ENCODE results near the gene CNTF. TPM values are rescaled to one million over a fixed set of nuclear protein-coding genes. Genes with fewer than 3 reads are reported as not detected.
A peak's percentile ranks its signal among the peaks of the same experiment; 100 is the strongest.

CNTF gene
- total and polyA plus RNA-seq, 2 of the 4 experiments (the other 2 are of a cell fraction), result 1.2 to 2.3 TPM

- Histone ChIP-seq H4K91ac (ENCODE audit: insufficient read depth, low read depth, low read length) (peak overlapping the region; percentile 94), H3K9me1 (ENCODE audit: insufficient read depth, low read length) (peaks cover 5% of the 10 kb centered on the region; the same call in 1 of the 2 replicates), H2BK120ac (ENCODE audit: low read depth, low read length) (peak overlapping the region; percentile 93), H3K4me2 (ENCODE audit: low read depth, low read length) (peak overlapping the region; percentile 74), H3K23ac (ENCODE audit: low read depth, low read length) (peak overlapping the region; percentile 88), H3K9me3 (ENCODE audit: control insufficient read depth, insufficient read depth, low read length) (no peaks in the 10 kb centered on the region), H2AFZ (replicated peaks; ENCODE audit: low read length, poor library complexity) (no peak overlapping the region), H3K56ac (ENCODE audit: extremely low read depth, insufficient read depth, low read length) (peak overlapping the region; percentile 99), H3K27me3 (ENCODE audit: control insufficient read depth, insufficient read depth, low read length) (no peaks in the 10 kb centered on the region), H3K4ac (ENCODE audit: low read depth, low read length) (peak overlapping the region; percentile 98), H4K20me1 (ENCODE audit: insufficient read depth, low read length) (peaks cover 7% of the 10 kb centered on the region), H3K27ac (ENCODE audit: insufficient read depth, low read length) (peak overlapping the region; percentile 92), H3K4me3 (ENCODE audit: insufficient read depth, low read depth, low read length) (peak overlapping the region; percentile 61), H2BK20ac (ENCODE audit: low read depth, low read length) (peak overlapping the region; percentile 95), H4K5ac (ENCODE audit: low read depth, low read length) (peak overlapping the region; percentile 77), H2BK5ac (ENCODE audit: low read depth, low read length, poor library complexity, severe bottlenecking) (peak overlapping the region; percentile 94), H4K8ac (ENCODE audit: low read depth in 2 of 2, low read length in 2 of 2) (peak overlapping the region; percentile 88 to 93), H3K14ac (replicated peaks; ENCODE audit: low read depth, low read length) (peak overlapping the region; percentile 94), H3K79me1 (ENCODE audit: low read depth in 1 of 2, low read length in 2 of 2) (peaks cover 8 to 27% of the 10 kb centered on the region in 2 experiments; a peak in 3 of 4 replicates), H3K18ac (ENCODE audit: low read depth, low read length) (peak overlapping the region; percentile 78; the same call in 1 of the 2 replicates), H3K36me3 (ENCODE audit: control insufficient read depth, insufficient read depth, low read length) (no peaks in the 10 kb centered on the region), H2AK5ac (ENCODE audit: low read depth, low read length) (peak overlapping the region; percentile 98), H3K4me1 (ENCODE audit: control insufficient read depth, insufficient read depth, low read length) (peaks cover 15% of the 10 kb centered on the region), H2AK9ac (replicated peaks; ENCODE audit: low read depth, low read length, poor library complexity) (peak overlapping the region; percentile 82), H2BK15ac (ENCODE audit: low read depth, low read length) (peak overlapping the region; percentile 93; the same call in 2 of the 3 replicates), H3K9ac (ENCODE audit: low read depth, low read length) (peak overlapping the region; percentile 89)
- CTCF ChIA-PET, result interaction anchor here (0.5 to 2.3 kb wide), 17 partner anchors 9 to 1017 kb away, joined by 3 to 25 read pairs (median 3); partner anchors contain the start of gene DTX4
- no CpG with 5 or more reads among the region's 4 CpGs for WGBS, 2 experiments (ENCODE audit: extremely low coverage in 2 of 2, insufficient read length in 1 of 2)
- dilution Hi-C loops (cut with HindIII; ENCODE audit: low sequenced_read_pairs, unreplicated experiment), result no loop called here
- peak; percentile 66 for DNase-seq
- POLR2A ChIA-PET (ENCODE audit: unreplicated experiment), result interaction anchor here (0.6 to 1.0 kb wide), 3 partner anchors 51 to 978 kb away, joined by 3 to 5 read pairs (median 4); no protein-coding TSS in a partner anchor
- in situ Hi-C loops (cut with MboI; ENCODE audit: low sequenced_read_pairs), result loop anchor here (5.0 to 25.0 kb wide), 3 partner anchors 50 to 985 kb away; no protein-coding TSS in a partner anchor
- no peak for TF ChIP-seq CHD1 (IDR thresholded peaks at IDR 0.05; ENCODE audit: low read depth, low read length)
- peak; percentile 66 for TF ChIP-seq RAD21 (IDR thresholded peaks at IDR 0.05; ENCODE audit: low read length)
- TF ChIP-seq SMC3 (IDR thresholded peaks at IDR 0.05; ENCODE audit: low read depth, low read length), result peak; percentile 55
- peak; percentile 68 for TF ChIP-seq CTCF (conservative IDR thresholded peaks at IDR 0.05; ENCODE audit: low read depth, low read length)
- intact Hi-C loops (cut with micrococcal nuclease), result loop anchor here (1.0 to 10.0 kb wide), 6 partner anchors 53 to 978 kb away; partner anchors contain the start of gene FAM111A
- no peak for ATAC-seq (ENCODE audit: low read depth)
- BruUV-seq (replicated peaks), result no TSS peak
These were observed 45.5 kb upstream of the CNTF start for GRCh38 chr11:58576887-58577471.
